H1 (cell line): ENCODE measurements around the gene SERPINB1. TPM values are rescaled to one million over a fixed set of nuclear protein-coding genes. Genes with fewer than 3 reads are reported as not detected.

ENCODE experiments used
- CTCF ChIA-PET: fragments of 300-600 bp; sonication (Branson Sonifier 250); formaldehyde crosslinking; loops from one replicate; lab custom pipeline; 2021; ENCODE audit not compliant: partially characterized antibody; lab: Charles Lee
- POLR2A ChIA-PET: fragments of 300-600 bp; sonication (Branson Sonifier 250); formaldehyde crosslinking; loops from one replicate; lab custom pipeline; 2021; ENCODE audit warnings: inconsistent platforms; ENCODE audit not compliant: partially characterized antibody; lab: Charles Lee
- DNase-seq, 2 experiments: peaks; one replicate each; pipeline versions ENCODE4 v3.0.0 to v3.0.0-alpha.2; 2010 to 2022; ENCODE audit warnings: low spot score in 2 of 2, low read depth in 1 of 2, mixed read lengths in 1 of 2
- FAIRE-seq: peaks from 2 replicates; lab custom pipeline; 2011; peaks lifted over from hg19 to GRCh38; lab: Jason Lieb, UNC
- H2AFZ ChIP-seq: 2 replicates; pipeline ENCODE4 v1.8.1; 2012; ENCODE audit warnings: low read length, inconsistent platforms
- H2AK5ac ChIP-seq: 2 replicates; pipeline ENCODE4 v1.6.1; 2013; ENCODE audit warnings: low read depth, low read length
- H2BK120ac ChIP-seq: replicated peaks from 2 replicates; pipeline ENCODE3; 2013; ENCODE audit warnings: low read depth, low read length, inconsistent platforms
- H2BK12ac ChIP-seq: 2 replicates; pipeline ENCODE4 v1.6.1; 2013; ENCODE audit warnings: low read depth, low read length
- H2BK15ac ChIP-seq: 2 replicates; pipeline ENCODE4 v1.6.1; 2013; ENCODE audit warnings: low read length
- H2BK20ac ChIP-seq: 2 replicates; pipeline ENCODE4 v1.6.1; 2013; ENCODE audit warnings: low read length
- H2BK5ac ChIP-seq: 2 replicates; pipeline ENCODE4 v1.6.1; 2013; ENCODE audit warnings: low read depth, low read length
- H3K14ac ChIP-seq: 2 replicates; pipeline ENCODE4 v1.6.1; 2013; ENCODE audit warnings: inconsistent platforms; ENCODE audit not compliant: insufficient read length
- H3K18ac ChIP-seq: 2 replicates; pipeline ENCODE4 v1.6.1; 2013; ENCODE audit warnings: low read length; ENCODE audit errors: extremely low read depth
- H3K23ac ChIP-seq: 2 replicates; pipeline ENCODE4 v1.6.1; 2013; ENCODE audit warnings: inconsistent platforms; ENCODE audit not compliant: insufficient read length
- H3K23me2 ChIP-seq: 2 replicates; pipeline ENCODE4 v1.6.1; 2013; ENCODE audit warnings: low read depth, low read length
- H3K27ac ChIP-seq: 2 replicates; pipeline ENCODE4 v1.6.1; 2011; ENCODE audit warnings: low read depth, low read length, inconsistent platforms
- H3K27me3 ChIP-seq, 4 experiments: replicated peaks in 1 of 4; 1 replicate in 1 of 4; 2 replicates in 3 of 4; pipeline versions ENCODE4 v1.6.1 to v1.8.1; 2011 to 2013; ENCODE audit warnings: low read length in 3 of 4, mild to moderate bottlenecking in 3 of 4, inconsistent platforms in 2 of 4, mixed read lengths in 2 of 4, moderate library complexity in 1 of 4; ENCODE audit not compliant: control insufficient read depth in 3 of 4, insufficient read depth in 3 of 4; ENCODE audit errors: extremely low read depth in 1 of 4
- H3K36me3 ChIP-seq, 4 experiments: 2 replicates each; pipeline versions ENCODE4 v1.6.1 to v1.8.1; 2011 to 2013; ENCODE audit warnings: mild to moderate bottlenecking in 4 of 4, low read length in 3 of 4, moderate library complexity in 2 of 4, control low read depth in 1 of 4, inconsistent platforms in 1 of 4; ENCODE audit not compliant: insufficient read depth in 4 of 4, control insufficient read depth in 2 of 4
- H3K4ac ChIP-seq: replicated peaks from 2 replicates; pipeline ENCODE3; 2013; ENCODE audit warnings: low read length, low read depth, mixed read lengths, inconsistent platforms; ENCODE audit not compliant: insufficient read length
- H3K4me1 ChIP-seq, 4 experiments: replicated peaks in 1 of 4; 1 replicate in 1 of 4; 2 replicates in 3 of 4; pipeline versions ENCODE4 v1.6.1 to v1.8.1; 2011 to 2013; ENCODE audit warnings: low read length in 3 of 4, inconsistent platforms in 2 of 4, mixed read lengths in 1 of 4; ENCODE audit not compliant: insufficient read depth in 4 of 4, control insufficient read depth in 3 of 4
- H3K4me2 ChIP-seq, 2 experiments: 2 replicates each; pipeline versions ENCODE4 v1.6.1 to v1.8.1; 2011 to 2013; ENCODE audit warnings: low read depth in 2 of 2, low read length in 2 of 2, control low read depth in 1 of 2, inconsistent platforms in 1 of 2, mild to moderate bottlenecking in 1 of 2; ENCODE audit not compliant: insufficient read depth in 1 of 2
- H3K4me3 ChIP-seq, 4 experiments: fragments of 200-600, 300-600 bp in 1 of 4; sonication (generic), shearing (Covaris generic), sonication (Bioruptor Twin) in 1 of 4; 2 replicates each; pipeline versions ENCODE4 v1.5.1 to v1.8.1; 2011 to 2016; ENCODE audit warnings: low read length in 4 of 4, low read depth in 3 of 4, control low read depth in 2 of 4, inconsistent platforms in 2 of 4, mild to moderate bottlenecking in 2 of 4, mixed read lengths in 1 of 4, moderate library complexity in 1 of 4; ENCODE audit not compliant: insufficient read depth in 2 of 4; ENCODE audit errors: extremely low read depth in 1 of 4
- H3K56ac ChIP-seq: replicated peaks from 2 replicates; pipeline ENCODE3; 2013; ENCODE audit warnings: low read depth, mild to moderate bottlenecking, mixed read lengths, low read length, inconsistent platforms; ENCODE audit not compliant: insufficient read length
- H3K79me1 ChIP-seq: 2 replicates; pipeline ENCODE4 v1.6.1; 2013; ENCODE audit warnings: low read depth, low read length, control low read depth
- H3K79me2 ChIP-seq, 2 experiments: 2 replicates each; pipeline versions ENCODE4 v1.6.1 to v1.8.1; 2012 to 2013; ENCODE audit warnings: low read length in 2 of 2, mild to moderate bottlenecking in 2 of 2, inconsistent platforms in 1 of 2; ENCODE audit not compliant: insufficient read depth in 2 of 2, control insufficient read depth in 1 of 2
- H3K9ac ChIP-seq, 4 experiments: replicated peaks in 1 of 4; 1 replicate in 1 of 4; 2 replicates in 3 of 4; pipeline versions ENCODE4 v1.6.1 to v1.8.1; 2011 to 2013; ENCODE audit warnings: low read depth in 3 of 4, low read length in 3 of 4, control low read depth in 2 of 4, mild to moderate bottlenecking in 2 of 4, moderate library complexity in 2 of 4, inconsistent platforms in 1 of 4; ENCODE audit errors: extremely low read depth in 1 of 4
- H3K9me3 ChIP-seq, 2 experiments: 2 replicates each; pipeline versions ENCODE4 v1.6.1 to v1.8.1; 2012 to 2013; ENCODE audit warnings: mild to moderate bottlenecking in 2 of 2, moderate library complexity in 2 of 2, control low read depth in 1 of 2, inconsistent platforms in 1 of 2, low read depth in 1 of 2, low read length in 1 of 2, mixed read lengths in 1 of 2; ENCODE audit not compliant: insufficient read depth in 2 of 2
- H4K20me1 ChIP-seq, 2 experiments: replicated peaks in 1 of 2; 2 replicates each; pipeline versions ENCODE3 to v1.8.1; 2011 to 2013; ENCODE audit warnings: inconsistent platforms in 2 of 2, low read length in 2 of 2, mild to moderate bottlenecking in 1 of 2; ENCODE audit not compliant: insufficient read depth in 2 of 2, control insufficient read depth in 1 of 2
- H4K5ac ChIP-seq: 2 replicates; pipeline ENCODE4 v1.6.1; 2013; ENCODE audit warnings: low read length, low read depth, mixed read lengths, inconsistent platforms; ENCODE audit not compliant: insufficient read length
- H4K8ac ChIP-seq: 2 replicates; pipeline ENCODE4 v1.8.0; 2013; ENCODE audit warnings: mild to moderate bottlenecking, moderate library complexity, low read length, inconsistent platforms; ENCODE audit not compliant: insufficient read depth; ENCODE audit errors: extremely low read depth
- H4K91ac ChIP-seq: replicated peaks from 2 replicates; pipeline ENCODE3; 2013; ENCODE audit warnings: low read length, mixed read lengths, inconsistent platforms; ENCODE audit not compliant: insufficient read length
- ASH2L ChIP-seq: fragments of 200-600, 300-600 bp; sonication (generic); IDR thresholded peaks from one replicate; pipeline ENCODE4 v1.7.1; 2017; ENCODE audit warnings: low read length
- CBX8 ChIP-seq: fragments of 300-800, 300-1000 bp; sonication (generic); IDR thresholded peaks from 2 replicates; pipeline ENCODE4 v1.7.1; 2016; ENCODE audit warnings: low read depth, low read length, borderline replicate concordance
- CTBP2 ChIP-seq: IDR thresholded peaks from 2 replicates; pipeline ENCODE4 v1.7.0; 2011; ENCODE audit warnings: borderline replicate concordance, mild to moderate bottlenecking, moderate library complexity, mixed read lengths, low read length; ENCODE audit not compliant: insufficient read depth, insufficient read length
- FOSL1 ChIP-seq: IDR thresholded peaks from 2 replicates; pipeline ENCODE4 v1.6.1; 2011; ENCODE audit warnings: mild to moderate bottlenecking, low read depth, low read length, moderate library complexity; ENCODE audit not compliant: insufficient read depth
- POLR2A ChIP-seq, 2 experiments: IDR thresholded peaks; 1 replicate in 1 of 2; 2 replicates in 1 of 2; pipeline ENCODE4 v1.6.1; 2011; ENCODE audit warnings: low read depth in 2 of 2, low read length in 2 of 2, mild to moderate bottlenecking in 2 of 2; ENCODE audit errors: control extremely low read depth in 1 of 2
- RAD21 ChIP-seq, 2 experiments: IDR thresholded peaks in 1 of 2; conservative IDR thresholded peaks in 1 of 2; 2 replicates each; pipeline ENCODE4 v1.6.1; 2011; ENCODE audit warnings: low read depth in 2 of 2, low read length in 2 of 2, improper control_type of control experiment in 1 of 2, inconsistent platforms in 1 of 2, mild to moderate bottlenecking in 1 of 2, moderate library complexity in 1 of 2
- SIN3A ChIP-seq, 2 experiments: IDR thresholded peaks in 1 of 2; conservative IDR thresholded peaks in 1 of 2; 2 replicates each; pipeline ENCODE4 v1.6.1; 2011 to 2012; ENCODE audit warnings: low read length in 2 of 2, improper control_type of control experiment in 1 of 2, low read depth in 1 of 2, mild to moderate bottlenecking in 1 of 2
- SP2 ChIP-seq: IDR thresholded peaks from 2 replicates; pipeline ENCODE4 v1.6.1; 2012; ENCODE audit warnings: mild to moderate bottlenecking, low read length, inconsistent platforms
- TBP ChIP-seq: IDR thresholded peaks from 2 replicates; pipeline ENCODE4 v1.6.1; 2011; ENCODE audit warnings: low read depth, low read length, improper control_type of control experiment
- TEAD4 ChIP-seq: IDR thresholded peaks from 2 replicates; pipeline ENCODE4 v1.6.1; 2012; ENCODE audit warnings: low read depth, low read length, inconsistent platforms, mixed read lengths
- YY1 ChIP-seq: IDR thresholded peaks from 2 replicates; pipeline ENCODE4 v1.6.1; 2011; ENCODE audit warnings: low read depth, mild to moderate bottlenecking, low read length
- WGBS, 2 experiments: shearing (Covaris generic) in 1 of 2; methylation state at CpG; one replicate each; pipeline versions ENCODE4 v1.1.6 to v1.1.7; 2013 to 2015; ENCODE audit warnings: low lambda C conversion rate in 2 of 2, mixed read lengths in 2 of 2, inconsistent platforms in 1 of 2, low coverage in 1 of 2, missing lambda C conversion rate in 1 of 2; ENCODE audit not compliant: insufficient replicate concordance in 2 of 2, insufficient coverage in 1 of 2, insufficient read length in 1 of 2; ENCODE audit errors: extremely low coverage in 1 of 2, missing lambda C conversion rate in 1 of 2; 5-methylcytosine and 5-hydroxymethylcytosine counted together
- polyA plus RNA-seq, 7 experiments: library from polyadenylated mRNA; depleted of rRNA in 3 of 7; stranded (reverse) in 5 of 7; unstranded in 2 of 7; fragments of >200 nt in 5 of 7; fragments of 200-250 nt in 2 of 7; gene quantifications; 1 replicate in 5 of 7; 2 replicates in 1 of 7; 4 replicates in 1 of 7; pipeline versions ENCODE4 v1.2.1 to v1.2.3, GENCODE V29; 2011 to 2013; ENCODE audit warnings: missing spikeins in 2 of 7, mixed read lengths in 2 of 7
- total RNA-seq: library from RNA; stranded (reverse); fragmentation: NEBNext Ultra II Directional; extraction: Animal tissue kit (Norgen Biotek cat#: 25700); gene quantifications from 2 replicates; pipeline ENCODE4 v1.2.1, GENCODE V29; 2021
- TF ChIP-seq, protein P1 (sequence below): IDR thresholded peaks from 2 replicates; pipeline ENCODE4 v1.6.1; 2011; ENCODE audit warnings: low read length, improper control_type of control experiment

Gene SERPINB1
- total and polyA plus RNA-seq, 2 of the 8 experiments (the other 6 are each of a cell fraction or from before 2014, with no cell fraction given): 8.1 to 17.3 TPM

DNA sequence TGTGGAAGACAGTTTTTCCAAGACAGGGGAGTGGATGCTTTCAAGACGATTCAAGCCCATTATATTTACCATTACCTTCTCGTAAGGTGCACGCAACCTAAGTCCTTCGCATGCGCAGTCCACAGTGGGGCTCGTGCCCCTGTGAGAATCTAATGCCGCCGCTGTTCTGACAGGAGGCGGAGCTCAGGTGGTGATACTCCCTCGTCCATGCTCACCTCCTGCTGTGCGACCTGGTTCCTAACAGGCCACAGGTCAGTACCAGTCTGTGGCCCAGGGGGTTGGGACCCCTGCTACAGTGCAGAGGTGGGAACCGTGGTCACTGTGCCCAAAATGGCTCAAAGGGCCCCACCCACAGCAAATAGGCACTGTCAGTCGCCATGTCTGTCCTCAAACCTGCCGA is 36.6 kb downstream of the SERPINB1 start:
- H3K56ac ChIP-seq: no peak overlapping the region
- H2BK5ac ChIP-seq: no peak overlapping the region
- no peaks in the 10 kb centered on the region; the same call in 1 of the 2 replicates for H3K23me2 ChIP-seq
- H4K5ac ChIP-seq: no peak overlapping the region
- no peak overlapping the region for H3K14ac ChIP-seq
- no peak overlapping the region for H3K18ac ChIP-seq
- H2AK5ac ChIP-seq: no peak overlapping the region
- no peak overlapping the region for H2BK120ac ChIP-seq
- no peak overlapping the region for H3K4me3 ChIP-seq
- H3K27ac ChIP-seq: no peak overlapping the region
- H4K20me1 ChIP-seq: no peaks in the 10 kb centered on the region
- CTCF ChIA-PET: interaction anchor here (1.0 to 3.7 kb wide), 2 partner anchors 14 to 29 kb away, joined by 3 to 21 read pairs; no protein-coding TSS in a partner anchor
- peaks cover 0 to 5% (median 2%) of the 10 kb centered on the region in 4 experiments; a peak in 2 of 7 replicates for H3K4me1 ChIP-seq
- no peaks in the 10 kb centered on the region for H3K79me2 ChIP-seq
- H4K91ac ChIP-seq: no peak overlapping the region
- H4K8ac ChIP-seq: no peak overlapping the region
- no peak overlapping the region for H2BK15ac ChIP-seq
- no peak overlapping the region for H3K4ac ChIP-seq
- no peak overlapping the region for H3K9ac ChIP-seq
- H2AFZ ChIP-seq: no peak overlapping the region
- 0 out of 2 replicates have a peak, but pooled peaks cover 2% of the 10 kb centered on the region for H3K79me1 ChIP-seq
- POLR2A ChIA-PET: no interaction called here
- 94% methylated on average over 14 of the region's 14 CpGs; no CpG with 5 or more reads in 1 of the 2 experiments for WGBS, 2 experiments
- H3K36me3 ChIP-seq: no peaks in the 10 kb centered on the region
- FAIRE-seq: no peak
- H3K9me3 ChIP-seq: no peaks in the 10 kb centered on the region
- H2BK12ac ChIP-seq: no peak overlapping the region
- no peak overlapping the region for H2BK20ac ChIP-seq
- no peak overlapping the region for H3K23ac ChIP-seq
- no peaks in the 10 kb centered on the region for H3K27me3 ChIP-seq
- no peak for DNase-seq
- H3K4me2 ChIP-seq: no peak overlapping the region
- TF ChIP-seq TBP (no peak), CBX8 (no peak), SP2 (no peak), TEAD4 (no peak), FOSL1 (no peak), POLR2A (IDR thresholded peaks at IDR 0.05; ENCODE audit: control extremely low read depth in 1 of 2, low read depth in 2 of 2, low read length in 2 of 2) (no peak), RAD21 (IDR thresholded peaks at IDR 0.05 in 1 of 2, conservative IDR thresholded peaks at IDR 0.05 in 1 of 2; ENCODE audit: low read depth in 2 of 2, low read length in 2 of 2) (no peak), ASH2L (no peak), YY1 (no peak), SIN3A (conservative IDR thresholded peaks at IDR 0.05 in 1 of 2, IDR thresholded peaks at IDR 0.05 in 1 of 2; ENCODE audit: low read depth in 1 of 2, low read length in 2 of 2) (no peak), CTBP2 (no peak)
- TF ChIP-seq, protein P1, sequence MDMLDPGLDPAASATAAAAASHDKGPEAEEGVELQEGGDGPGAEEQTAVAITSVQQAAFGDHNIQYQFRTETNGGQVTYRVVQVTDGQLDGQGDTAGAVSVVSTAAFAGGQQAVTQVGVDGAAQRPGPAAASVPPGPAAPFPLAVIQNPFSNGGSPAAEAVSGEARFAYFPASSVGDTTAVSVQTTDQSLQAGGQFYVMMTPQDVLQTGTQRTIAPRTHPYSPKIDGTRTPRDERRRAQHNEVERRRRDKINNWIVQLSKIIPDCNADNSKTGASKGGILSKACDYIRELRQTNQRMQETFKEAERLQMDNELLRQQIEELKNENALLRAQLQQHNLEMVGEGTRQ: no peak
